Adrenal gland (tissue), 5 donors: ENCODE results near the gene ZNF503.

Source experiments
- CTCF ChIP-seq, 6 experiments: fragments of 450-650 bp in 4 of 6; fragments of 200-600 bp in 2 of 6; sonication (generic) in 1 of 6; IDR thresholded peaks; 1 replicate in 5 of 6; 2 replicates in 1 of 6; pipeline versions ENCODE4 v1.5.1 to v1.8.0; 2016 to 2021; ENCODE audit warnings: antibody characterized with exemption in 6 of 6, mild to moderate bottlenecking in 2 of 6, moderate library complexity in 1 of 6
- POLR2A ChIP-seq, 2 donors: fragments of 450-650 bp; IDR thresholded peaks; one replicate each; pipeline ENCODE4 v1.6.1; 2017; ENCODE audit warnings: antibody characterized with exemption in 2 of 2, mild to moderate bottlenecking in 2 of 2, moderate library complexity in 1 of 2
- donor health status: DM: no; HTN: no; CAD: no.

GRCh38 chr10:75399461-75400162, 2.0 kb downstream of the ZNF503 start:
- TF ChIP-seq POLR2A (IDR thresholded peaks at IDR 0.05) (peak in 1 of 2 donors; percentile 5), CTCF (IDR thresholded peaks at IDR 0.05) (peak; percentile 31 to 52 (median 42))
